Measurements from ENCODE around the gene PALLD.

The PALLD gene

DNA sequence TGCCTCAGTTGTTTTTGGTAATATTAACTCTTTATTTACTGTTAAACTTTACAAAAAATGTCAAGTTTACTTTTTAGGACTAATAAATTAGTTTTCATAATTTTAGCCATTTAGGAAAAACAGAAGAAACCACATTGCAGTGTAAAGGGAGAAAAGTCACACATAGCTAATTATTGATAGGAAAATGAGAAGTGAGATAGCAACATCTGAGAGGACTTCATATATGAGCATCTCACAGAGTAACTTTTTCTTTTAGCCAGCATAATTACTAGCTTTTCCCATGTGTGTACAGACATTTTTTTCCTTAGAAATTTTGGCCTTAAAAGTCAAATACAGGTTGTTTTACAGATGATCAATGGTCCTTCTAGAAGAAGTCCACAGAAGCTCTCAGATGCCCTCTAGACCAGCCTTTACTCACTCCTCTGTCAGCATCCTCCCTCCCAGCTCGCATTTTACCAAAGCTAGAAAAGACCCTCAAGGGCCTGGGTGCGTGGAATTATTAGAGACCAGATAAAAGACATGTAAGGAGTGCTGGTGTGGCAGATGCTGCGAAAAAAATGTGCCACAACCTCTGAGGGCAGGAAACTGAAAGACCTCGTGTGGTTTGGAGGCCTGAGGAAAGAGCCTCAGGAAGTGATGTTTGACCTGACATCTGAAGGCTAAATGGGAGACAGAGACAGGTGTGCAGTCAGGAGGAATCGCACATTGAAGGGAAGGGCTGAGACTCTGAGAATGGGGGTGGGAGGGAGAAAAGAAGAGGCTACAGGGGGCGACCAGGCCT lies 356.3 kb downstream of the PALLD start:
- no peak for DNase-seq (ENCODE audit: low read depth)

DNA sequence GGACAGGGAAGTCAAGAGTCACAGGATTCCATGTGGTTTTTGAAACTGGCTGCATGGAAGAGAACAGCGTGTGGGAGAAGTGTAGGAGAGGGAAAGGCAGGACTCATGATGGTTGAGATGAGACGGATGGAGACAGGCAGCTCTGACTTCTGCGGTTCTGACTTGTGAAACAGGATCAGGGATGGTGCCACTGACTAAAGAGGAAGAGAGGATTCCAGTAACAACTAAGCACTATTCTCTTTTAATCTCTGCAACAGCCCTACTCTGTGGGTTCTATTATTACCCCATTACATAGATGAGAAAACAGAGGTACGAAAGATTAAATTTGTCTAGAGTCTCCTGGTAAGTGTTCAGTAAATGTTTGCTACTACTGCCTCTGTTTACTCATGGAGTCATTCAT lies 356.9 kb downstream of the PALLD start:
- no peak for DNase-seq (ENCODE audit: low read depth)

DNA sequence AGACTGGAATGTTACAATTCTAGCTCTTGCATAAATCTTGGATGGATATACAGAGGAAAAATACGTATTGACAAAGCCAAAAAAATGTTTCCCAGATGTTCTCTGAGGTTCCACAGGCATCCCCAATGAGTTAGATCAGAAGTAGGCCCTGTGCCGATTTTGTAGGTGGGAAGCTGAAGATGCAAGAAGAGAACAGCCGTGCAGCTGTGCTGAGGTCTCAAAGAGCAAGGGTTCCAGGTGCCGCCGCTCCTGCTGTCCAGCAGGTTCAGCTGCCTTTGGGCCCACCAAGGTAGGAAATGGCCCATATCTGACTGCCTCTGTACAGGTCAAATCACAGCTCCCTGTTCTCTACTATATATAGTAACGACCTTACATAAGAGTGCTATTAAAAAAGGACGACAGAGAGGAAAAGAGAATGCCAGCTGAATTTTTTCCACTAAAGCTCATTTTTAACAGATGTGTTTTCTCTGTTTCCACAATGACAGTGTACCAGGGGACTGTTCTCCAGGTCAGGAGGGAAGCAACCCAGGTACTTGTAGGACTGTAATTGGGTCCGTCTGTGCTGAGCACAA lies 357.6 kb downstream of the PALLD start:
- DNase-seq (ENCODE audit: low read depth), result no peak

DNA sequence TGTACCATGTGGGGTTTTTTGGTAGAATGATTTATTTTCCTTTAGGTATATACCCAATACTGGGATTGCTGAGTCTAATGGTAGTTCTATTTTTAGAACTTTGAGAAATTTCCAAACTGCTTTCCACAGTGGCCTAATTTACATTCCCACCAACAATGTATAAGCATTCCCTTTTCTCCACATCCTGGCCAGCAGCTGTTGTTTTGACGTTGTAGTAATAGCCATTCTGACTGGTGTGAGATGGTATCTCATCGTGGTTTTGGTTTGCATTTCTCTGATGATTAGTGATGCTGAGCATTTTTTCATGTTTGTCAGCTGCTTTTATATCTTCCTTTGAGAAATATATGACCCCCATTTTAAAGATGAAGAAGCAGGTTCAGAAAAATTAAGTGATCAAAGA lies 359.5 kb downstream of the PALLD start:
- no peak for DNase-seq (ENCODE audit: low read depth)

DNA sequence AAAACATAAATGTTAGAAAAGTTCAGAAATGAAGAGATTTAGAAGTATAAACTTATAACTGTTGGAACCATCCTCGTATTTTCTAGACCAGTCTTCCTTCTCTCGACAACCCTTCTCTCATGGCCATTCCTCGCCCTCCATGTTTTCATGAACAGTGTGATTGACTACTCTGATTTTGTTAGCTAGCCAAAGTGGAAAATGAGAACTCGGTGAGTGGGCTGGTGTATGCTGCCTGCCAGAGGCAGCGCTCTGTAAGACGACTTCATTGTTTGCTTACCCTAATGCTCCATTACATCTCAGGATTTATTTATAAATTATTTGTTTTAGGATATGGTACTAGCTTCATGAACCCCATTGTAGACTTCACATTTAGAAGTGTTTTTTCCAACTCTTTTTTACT lies 360.2 kb downstream of the PALLD start:
- DNase-seq (ENCODE audit: low read depth), result no peak

DNA sequence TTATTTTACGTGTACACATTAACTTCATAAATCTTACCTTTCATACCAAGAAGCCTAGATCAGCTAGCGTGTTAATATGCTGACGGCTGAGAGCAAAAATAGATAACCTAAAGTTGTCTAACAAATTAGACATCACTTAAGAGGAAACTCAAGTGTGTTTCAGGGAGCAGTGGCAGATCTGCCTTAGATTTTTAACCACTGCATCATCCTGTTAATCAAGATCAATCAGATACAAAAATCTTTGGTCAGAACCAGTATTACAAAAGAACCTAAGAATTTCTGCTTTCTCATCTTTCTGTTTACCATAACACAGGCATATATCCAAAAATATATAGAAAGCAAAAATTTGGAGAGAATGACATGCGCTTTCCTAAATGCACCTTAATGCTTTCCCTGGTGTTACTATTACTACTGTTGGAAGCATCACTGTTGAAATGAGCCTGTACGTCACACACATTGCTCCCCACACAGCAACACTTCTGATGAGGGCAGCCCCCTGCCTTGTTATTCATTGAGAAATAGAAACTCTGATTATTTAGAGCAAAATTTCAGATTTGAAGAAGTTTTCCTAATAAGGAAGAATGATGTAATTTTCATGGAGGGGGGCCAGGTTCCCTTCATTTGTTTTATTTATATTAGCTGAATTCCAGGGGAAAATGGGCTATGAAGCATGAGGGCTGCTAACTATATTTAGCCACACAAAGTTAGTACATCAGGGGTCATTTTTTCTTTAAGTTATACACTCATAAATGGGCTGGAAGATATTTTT lies 360.9 kb downstream of the PALLD start:
- DNase-seq (ENCODE audit: low read depth), result no peak

DNA sequence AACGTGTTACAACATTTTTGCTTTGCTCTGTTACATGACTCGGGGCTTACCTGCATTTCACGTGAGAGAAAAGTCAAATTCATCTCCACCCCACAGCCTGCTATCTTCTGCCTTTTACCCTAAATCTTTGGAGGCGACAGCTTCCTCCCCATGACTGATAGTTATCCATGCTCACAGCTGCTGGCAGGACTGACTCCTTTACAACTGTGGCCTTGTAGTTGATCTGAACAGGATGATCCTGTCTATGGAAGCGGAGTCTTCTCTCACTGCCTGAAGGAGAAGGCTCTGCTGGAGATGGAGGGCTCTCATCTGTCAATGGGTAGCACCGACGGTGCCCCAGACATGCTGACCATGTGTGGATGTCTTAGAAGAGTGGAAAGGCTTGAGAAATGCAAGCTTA lies 362.2 kb downstream of the PALLD start:
- DNase-seq (ENCODE audit: low read depth), result no peak

DNA sequence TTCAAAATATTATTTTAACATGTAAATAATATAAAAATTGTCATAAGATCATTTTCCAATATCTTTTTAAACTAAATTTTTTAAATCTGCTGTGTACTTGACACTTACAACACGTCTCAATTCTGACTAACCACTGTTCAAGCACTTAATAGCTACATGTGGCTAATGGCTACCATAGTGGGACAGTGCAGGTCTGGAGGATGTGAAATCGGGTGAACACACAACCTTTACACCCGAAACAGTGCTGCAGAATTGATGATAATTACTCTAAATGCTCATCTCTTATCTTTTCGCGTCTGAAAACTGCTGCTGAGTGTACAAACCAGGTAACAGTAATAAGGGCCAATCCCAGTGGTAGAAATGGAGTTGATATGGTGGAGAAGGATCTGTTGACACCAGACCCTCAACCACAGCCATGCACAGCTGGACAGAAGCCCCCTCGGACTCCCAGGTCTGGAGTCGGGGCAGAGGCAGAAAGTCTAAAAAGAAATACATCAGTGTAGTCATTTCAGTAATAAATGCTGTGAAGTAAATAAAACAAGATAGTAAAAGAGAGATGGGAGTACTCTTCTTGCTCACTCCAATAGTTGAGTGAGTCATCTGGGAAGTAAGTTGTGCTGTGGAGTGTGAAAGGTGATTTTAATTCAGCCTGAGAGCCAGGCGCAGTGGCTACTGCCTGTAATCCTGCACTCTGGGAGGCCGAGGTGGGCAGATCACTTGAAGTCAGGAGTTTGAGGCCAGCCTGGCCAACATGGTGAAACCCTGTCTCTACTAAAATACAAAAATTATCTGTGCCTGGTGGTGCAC lies 363.2 kb downstream of the PALLD start:
- no peak for DNase-seq (ENCODE audit: low read depth)

DNA sequence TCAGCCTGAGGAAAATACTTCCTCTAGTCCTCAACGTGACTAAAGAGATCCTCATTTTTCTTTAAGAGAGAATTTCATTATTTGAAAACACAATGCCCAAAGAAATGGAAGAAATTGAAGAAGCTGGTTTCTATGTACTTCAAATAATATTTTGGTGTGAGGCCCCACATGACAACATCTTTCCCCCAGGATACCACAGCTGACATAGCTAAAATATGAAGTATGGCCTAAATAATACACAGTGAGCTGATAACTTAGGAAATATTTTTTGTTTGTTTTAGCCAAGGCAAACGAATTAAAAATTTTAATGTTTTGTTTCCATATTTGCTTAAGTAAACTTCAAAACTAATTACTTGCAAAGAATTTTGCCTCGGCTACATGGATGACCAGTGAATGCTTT lies 364.0 kb downstream of the PALLD start:
- DNase-seq (ENCODE audit: low read depth), result no peak

DNA sequence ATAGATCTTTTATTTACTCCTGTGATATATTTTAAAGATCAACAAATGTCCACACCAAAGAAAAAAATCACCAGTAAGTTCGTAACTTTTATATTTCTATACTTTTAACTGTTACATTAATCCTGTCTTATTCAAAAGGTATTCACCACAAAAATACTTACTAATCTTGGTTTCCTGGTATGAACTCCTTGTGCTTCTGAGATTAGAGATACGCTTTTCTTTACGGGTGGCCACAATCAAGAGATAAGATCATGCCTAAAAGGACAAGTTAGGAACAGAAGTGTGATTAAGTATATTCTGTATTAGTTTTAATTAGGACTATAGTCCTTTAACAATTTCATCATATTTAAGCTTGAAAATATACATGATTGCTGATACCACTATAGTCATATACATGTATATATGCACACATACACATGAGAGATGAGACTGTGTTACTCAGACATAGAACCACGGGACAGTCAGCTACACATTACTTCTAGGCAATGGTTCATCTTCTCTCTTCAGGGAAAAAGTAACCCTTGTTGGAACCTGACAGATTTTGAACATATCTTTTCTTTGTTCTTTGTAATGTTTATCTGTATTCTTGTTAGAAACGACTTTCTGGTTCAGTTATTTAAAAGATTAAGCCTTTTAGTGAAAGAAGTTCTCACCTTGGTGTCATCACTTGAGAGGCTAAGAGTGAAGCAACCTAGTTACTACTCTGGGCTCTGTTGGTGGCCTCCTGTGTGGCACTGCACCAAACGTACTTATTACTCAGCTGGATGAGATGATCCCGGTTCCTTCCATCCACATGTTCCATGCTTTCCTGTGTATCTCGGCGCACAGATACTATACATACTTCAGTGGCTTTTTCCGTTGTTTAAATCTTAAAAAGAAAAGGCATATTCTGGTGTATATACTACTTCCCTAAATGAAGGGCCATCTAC lies 367.1 kb downstream of the PALLD start:
- no peak for DNase-seq (ENCODE audit: low read depth)

DNA sequence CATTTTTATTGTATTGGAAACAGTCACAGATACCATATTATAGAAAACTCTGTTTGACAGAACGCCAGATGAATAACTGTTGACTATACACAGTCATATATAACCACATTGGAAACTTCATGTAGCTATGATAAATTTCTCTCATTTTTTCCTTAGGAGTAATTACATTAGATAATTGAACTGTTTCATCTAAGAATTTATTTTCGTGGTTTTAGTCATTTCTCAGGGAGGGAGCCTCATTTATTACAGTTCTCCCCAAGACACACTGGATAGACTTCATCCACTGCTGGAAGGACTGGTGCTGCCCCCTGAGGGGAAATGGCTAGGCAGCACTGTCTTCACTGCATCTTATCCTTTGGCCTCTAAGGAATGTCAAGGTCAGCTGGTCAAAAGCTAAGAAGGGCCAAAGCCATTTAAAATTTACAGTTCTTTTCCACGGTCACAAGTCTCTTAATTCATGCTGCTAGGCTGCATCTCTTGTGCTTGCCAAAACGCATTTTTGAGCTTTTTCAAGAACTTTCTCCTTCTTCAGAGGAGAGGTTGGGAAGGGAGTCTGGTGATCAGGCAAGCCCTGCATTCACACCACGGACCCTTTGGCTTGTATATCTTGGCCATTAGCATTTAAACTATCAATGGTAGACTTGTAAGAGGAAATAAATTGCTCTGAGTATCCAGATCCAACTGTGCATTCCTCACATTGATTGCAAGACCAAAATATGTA lies 368.1 kb downstream of the PALLD start:
- no peak for DNase-seq (ENCODE audit: low read depth)

DNA sequence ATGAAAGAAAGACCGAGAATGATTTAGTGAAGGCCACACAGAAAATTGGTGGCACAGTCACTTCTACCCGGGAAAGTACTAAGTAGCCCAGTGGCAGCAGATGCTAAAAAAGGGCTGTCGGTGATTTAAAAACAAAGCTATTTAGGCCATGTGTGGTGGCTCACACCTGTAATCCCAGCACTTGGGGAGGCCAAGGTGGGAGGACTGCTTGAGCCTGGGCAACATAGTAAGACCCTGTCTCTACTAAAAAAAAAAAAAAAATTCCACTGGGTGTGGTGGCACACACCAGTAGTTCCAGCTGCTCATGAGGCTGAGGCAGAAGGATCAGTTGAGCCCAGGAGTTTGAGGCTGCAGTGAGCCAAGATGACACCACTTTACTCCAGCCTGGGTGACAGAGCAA lies 369.0 kb downstream of the PALLD start:
- no peak for DNase-seq (ENCODE audit: low read depth)

DNA sequence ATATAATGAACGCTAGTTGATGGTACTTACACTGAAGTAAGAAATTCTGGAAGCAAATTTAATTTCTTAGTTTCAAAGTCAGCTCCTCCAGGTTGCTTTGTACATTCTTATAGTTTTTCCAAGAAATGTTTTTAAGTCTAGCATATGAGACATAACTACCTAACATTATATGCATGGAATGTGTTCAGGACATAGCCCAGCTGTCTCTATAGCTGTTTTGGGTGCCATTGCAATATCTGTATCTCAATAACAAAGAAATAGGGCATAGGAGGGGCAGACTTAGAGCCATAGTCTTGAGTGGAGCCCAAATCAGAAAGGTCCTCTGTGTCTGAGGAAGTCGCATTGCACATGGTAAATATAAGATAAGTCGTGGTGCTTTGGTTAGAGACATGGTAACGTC lies 369.8 kb downstream of the PALLD start:
- DNase-seq (ENCODE audit: low read depth), result no peak

DNA sequence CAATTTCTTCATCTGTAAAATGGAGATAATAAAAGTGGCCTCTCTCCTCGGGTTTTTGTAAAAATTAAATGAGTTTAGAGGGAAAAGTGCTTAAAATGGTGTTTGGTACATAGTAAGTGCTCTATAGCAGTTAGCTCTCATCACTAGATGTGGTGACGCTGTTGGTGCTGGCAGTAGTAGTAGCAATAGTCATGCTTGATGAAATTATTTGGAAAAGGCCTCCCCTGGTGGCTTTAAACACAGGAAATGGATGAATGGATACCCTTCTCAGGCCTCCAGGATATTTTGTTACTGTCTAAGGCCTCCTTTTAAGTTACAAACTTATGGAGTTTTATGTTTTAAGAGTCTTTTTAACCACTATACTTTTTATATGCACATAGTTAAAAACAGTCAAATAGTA lies 370.3 kb downstream of the PALLD start:
- DNase-seq (ENCODE audit: low read depth), result no peak

DNA sequence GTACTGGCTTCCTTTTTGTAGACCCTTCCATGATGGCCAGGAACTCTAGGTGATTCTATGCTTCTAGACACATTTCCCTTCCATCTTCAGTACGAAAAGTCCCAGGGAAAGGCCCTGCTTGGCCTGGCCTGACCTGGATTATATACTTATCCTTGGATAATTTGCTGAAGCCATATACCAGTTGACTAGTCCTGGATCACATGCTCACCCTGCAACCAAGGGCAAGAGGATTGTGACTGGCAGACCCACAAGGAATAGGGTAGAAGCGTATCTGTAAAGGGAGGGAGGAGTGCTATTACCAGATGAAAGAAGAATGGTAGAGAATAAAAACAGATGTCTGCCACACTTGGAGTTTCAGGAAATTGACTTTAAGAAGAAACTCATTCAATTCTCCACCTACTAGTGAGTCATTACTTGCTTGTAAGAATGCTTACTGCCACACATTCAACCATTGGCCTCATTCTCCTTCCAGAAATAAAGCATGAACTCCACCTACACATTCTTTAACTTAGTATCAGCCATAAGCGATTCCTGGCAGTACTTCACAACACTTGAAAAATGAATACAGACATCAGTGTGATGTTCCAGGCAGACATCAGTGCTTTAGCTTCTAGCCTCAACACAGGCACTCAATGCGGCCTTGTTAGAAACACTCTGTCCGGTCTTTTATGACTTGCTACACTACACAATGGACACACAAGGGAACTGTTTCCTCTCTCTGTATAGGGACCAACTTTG lies 371.4 kb downstream of the PALLD start:
- DNase-seq (ENCODE audit: low read depth), result no peak

DNA sequence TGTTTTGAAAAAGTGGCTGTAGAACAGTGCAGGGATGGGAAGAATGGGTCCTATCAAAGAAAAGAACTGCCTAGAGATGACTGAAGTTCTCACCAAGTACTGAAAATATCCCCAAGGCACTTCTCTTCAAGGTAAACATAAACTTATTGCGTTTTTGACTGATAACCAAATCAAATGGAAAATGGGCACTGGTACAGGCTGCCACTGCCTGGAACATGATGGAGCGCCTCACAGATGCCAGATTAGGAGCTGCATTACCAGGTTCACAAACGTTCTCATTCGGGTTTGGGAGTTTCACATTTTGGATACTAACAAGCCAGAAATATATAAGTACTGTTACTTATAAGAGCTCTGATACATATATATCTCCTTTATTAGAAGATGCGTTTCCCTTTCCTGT lies 371.9 kb downstream of the PALLD start:
- no peak for DNase-seq (ENCODE audit: low read depth)

DNA sequence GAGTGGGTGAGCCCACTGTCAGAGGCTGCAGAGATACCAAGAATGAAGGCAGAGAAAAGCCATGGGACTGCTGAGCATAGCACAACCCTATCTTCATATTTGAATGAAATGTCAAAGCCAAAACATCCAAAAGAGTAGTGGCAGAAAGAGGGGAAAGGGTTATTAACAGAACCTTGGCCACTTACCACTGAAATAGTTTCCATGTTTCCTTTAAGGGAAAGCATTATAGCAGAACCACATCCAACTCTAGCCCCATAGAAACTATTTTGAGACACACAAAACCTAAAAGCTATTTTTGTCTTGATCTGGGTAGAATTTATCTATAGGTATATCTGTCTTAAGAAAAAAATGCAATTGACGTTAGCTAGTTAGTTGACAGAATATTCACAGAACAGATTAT lies 373.2 kb downstream of the PALLD start:
- DNase-seq (ENCODE audit: low read depth), result no peak

DNA sequence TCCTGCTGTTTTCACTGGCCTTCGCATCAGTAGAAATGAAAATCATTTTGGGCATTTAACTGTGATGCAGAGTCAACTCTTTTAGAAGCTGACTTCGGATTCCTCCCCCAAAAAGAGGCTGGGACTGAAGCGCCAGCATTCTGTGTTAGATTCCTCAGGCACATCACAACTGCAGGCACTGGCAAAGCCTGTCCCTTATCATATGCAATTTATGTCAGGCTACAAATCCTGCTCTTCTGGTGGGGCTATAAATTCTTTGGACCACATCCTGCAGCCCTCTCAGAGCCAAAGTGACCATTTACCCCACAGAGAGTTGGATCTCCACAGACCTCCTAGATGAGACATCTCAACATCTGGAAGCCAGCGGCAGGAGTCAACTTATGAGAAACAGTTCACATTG lies 374.8 kb downstream of the PALLD start:
- DNase-seq (ENCODE audit: low read depth), result no peak

DNA sequence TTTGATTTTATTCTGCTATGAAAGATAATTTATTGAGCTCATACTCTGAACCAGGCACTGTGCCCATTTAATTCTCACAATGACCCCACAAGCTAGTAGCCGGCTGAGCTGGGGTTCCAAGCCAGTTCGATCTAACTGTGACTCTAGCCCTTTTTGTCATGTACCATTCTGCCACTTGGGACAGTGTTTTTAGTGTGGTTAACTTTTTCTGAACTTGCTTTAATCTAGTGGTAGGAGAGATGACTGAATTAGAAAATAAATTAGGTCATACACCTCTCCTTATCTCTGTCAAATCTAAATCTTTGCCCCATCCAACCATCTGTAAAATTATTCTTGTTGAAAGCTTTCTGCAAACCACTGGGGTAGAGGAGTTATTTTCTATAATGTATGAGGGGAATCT lies 377.2 kb downstream of the PALLD start:
- no peak for DNase-seq (ENCODE audit: low read depth)

DNA sequence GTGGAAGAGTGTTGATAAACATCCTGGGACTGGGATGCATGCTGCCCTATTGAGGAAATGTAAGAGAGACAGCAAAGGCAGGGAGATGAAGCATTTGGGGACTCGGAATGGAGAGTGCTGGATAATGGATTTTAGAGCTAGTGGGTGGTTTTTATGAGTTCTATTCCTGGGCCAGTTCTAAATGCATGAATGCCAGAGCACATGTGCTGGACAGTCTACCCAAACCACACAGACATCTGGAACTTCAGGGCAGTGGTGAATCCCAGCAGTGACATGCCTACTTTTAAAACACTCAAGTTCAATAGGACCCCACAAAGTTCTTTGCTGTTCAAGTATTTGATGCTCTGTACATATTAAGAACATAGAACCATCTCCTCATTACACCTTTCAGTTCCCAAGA lies 379.3 kb downstream of the PALLD start:
- no peak for DNase-seq (ENCODE audit: low read depth)

Measured in stimulated activated CD8-positive, alpha-beta memory T cell treated with anti-CD3 and anti-CD28 coated beads, Interleukin-4, amount 100 ng/mL, for 24 hours (primary cell).